ENCODE measurements around the gene NCAPG2.

DNA sequence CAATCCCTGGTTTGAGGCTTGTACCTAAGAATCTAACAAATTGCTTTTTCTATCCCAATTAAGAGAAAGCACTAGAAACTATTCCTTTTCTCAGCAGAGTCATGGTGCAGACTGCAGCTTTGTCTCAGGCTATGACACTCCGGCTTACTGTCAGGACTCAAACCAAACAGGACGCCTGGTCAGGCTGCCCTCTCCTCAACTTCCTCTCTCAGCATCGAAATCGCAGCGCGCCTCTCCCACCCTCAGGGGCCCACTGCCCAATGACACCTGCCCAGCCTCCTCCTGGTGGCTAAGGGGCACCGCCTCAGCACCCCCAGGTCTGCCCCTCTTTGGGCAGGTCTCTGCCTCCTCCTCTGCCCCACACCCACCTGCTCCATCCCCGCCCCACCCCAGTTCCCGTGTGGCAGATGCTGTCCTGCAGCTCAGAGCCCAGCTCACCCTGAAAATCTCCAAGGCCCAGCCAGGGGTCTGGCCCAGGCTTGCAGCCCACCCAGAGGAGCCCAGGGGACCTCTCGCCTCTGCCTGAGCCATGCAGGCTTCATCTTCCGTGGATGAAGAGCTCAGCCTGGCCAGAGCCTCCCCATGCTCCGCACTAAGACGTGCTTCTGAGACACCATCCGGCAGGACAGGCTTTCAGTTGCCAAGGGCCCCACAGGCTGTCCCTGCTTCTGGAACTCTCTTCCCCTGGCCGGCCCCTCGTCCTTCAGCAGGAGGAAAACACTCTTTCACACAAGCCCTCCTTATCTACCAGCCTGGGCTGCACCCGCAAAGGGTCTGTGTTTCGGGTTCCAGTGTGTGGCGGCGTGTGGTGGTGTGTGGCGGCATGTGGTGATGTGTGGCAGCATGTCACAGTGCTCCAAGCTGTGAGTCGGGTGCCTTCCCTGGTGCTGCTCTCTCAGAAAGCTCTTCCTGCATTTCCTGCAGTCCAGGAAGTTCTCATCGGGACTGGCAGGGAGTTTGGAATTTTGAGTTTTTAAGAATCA lies 100.5 kb downstream of the NCAPG2 start:
- TF ChIP-seq, protein P1, sequence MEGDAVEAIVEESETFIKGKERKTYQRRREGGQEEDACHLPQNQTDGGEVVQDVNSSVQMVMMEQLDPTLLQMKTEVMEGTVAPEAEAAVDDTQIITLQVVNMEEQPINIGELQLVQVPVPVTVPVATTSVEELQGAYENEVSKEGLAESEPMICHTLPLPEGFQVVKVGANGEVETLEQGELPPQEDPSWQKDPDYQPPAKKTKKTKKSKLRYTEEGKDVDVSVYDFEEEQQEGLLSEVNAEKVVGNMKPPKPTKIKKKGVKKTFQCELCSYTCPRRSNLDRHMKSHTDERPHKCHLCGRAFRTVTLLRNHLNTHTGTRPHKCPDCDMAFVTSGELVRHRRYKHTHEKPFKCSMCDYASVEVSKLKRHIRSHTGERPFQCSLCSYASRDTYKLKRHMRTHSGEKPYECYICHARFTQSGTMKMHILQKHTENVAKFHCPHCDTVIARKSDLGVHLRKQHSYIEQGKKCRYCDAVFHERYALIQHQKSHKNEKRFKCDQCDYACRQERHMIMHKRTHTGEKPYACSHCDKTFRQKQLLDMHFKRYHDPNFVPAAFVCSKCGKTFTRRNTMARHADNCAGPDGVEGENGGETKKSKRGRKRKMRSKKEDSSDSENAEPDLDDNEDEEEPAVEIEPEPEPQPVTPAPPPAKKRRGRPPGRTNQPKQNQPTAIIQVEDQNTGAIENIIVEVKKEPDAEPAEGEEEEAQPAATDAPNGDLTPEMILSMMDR (IDR thresholded peaks at IDR 0.05; ENCODE audit: borderline replicate concordance, extremely low read depth, low read length, poor library complexity, severe bottlenecking), result no peak
- TF ChIP-seq EZH2 (IDR thresholded peaks at IDR 0.05; ENCODE audit: borderline replicate concordance, low read depth, low read length, severe bottlenecking), result no peak
